GM21360 (cell line): ENCODE data around the gene PLAAT4.
"Not testable (repeated sequence)": the region's sequence is repeated elsewhere in the genome, so short reads cannot be mapped to it uniquely, and the experiment has no call there.

ENCODE experiments used
- ATAC-seq: cut with Tn5 transposase; IDR thresholded peaks from one replicate; pipeline ENCODE4 v1.9.1; 2021; ENCODE audit warnings: mild to moderate bottlenecking, moderate library complexity; ENCODE audit not compliant: unreplicated experiment

PLAAT4 gene

GRCh38 chr11:63537293-63538101, 889 bp downstream of the PLAAT4 start:
- ATAC-seq, result no peak

- not testable (repeated sequence) for ATAC-seq
These were observed 5.9 kb downstream of the PLAAT4 start for GRCh38 chr11:63542506-63542905.

GRCh38 chr11:63543711-63544110, 7.1 kb downstream of the PLAAT4 start:
- no peak for ATAC-seq

GRCh38 chr11:63547061-63547460, 10.5 kb downstream of the PLAAT4 start:
- no peak for ATAC-seq

GRCh38 chr11:63548178-63548577, 11.6 kb downstream of the PLAAT4 start:
- ATAC-seq, result no peak

- ATAC-seq, result no peak
These were observed 12.8 kb downstream of the PLAAT4 start for GRCh38 chr11:63549411-63549810.

GRCh38 chr11:63550156-63550700, 13.6 kb downstream of the PLAAT4 start:
- ATAC-seq, result not testable (repeated sequence)

- no peak for ATAC-seq
These were observed 14.7 kb downstream of the PLAAT4 start for GRCh38 chr11:63551091-63551888.

GRCh38 chr11:63551889-63552266, 15.3 kb downstream of the PLAAT4 start:
- ATAC-seq, result no peak

GRCh38 chr11:63552921-63553320, 16.3 kb downstream of the PLAAT4 start:
- no peak for ATAC-seq

GRCh38 chr11:63553759-63554158, 17.2 kb downstream of the PLAAT4 start:
- ATAC-seq, result no peak

GRCh38 chr11:63554877-63555223, 18.2 kb downstream of the PLAAT4 start:
- ATAC-seq, result no peak

GRCh38 chr11:63556404-63557013, 19.9 kb downstream of the PLAAT4 start:
- no peak for ATAC-seq

GRCh38 chr11:63557570-63557969, 21.0 kb downstream of the PLAAT4 start:
- no peak for ATAC-seq

GRCh38 chr11:63558459-63559157, 22.0 kb downstream of the PLAAT4 start:
- ATAC-seq, result no peak

GRCh38 chr11:63560506-63561180, 24.0 kb downstream of the PLAAT4 start:
- ATAC-seq, result no peak

- ATAC-seq, result peak; percentile 2
These were observed 26.8 kb downstream of the PLAAT4 start, which contains the start of gene PLAAT2 for GRCh38 chr11:63563201-63564055. PLAAT2 (minus strand) TSS chr11:63563379; CDS start chr11:63563324, 55 bp downstream.

GRCh38 chr11:63564056-63564774, 27.6 kb downstream of the PLAAT4 start:
- peak; percentile 65 for ATAC-seq
